ENCODE data around the gene MYL9. TPM values are rescaled to one million over a fixed set of nuclear protein-coding genes. Genes with fewer than 3 reads are reported as not detected.

Gene MYL9
- total RNA-seq, 4 donors from 2014 or later = 2,169 to 3,466 (median 2,516) TPM

GRCh38 chr20:36540551-36541211 lies 638 bp upstream of the MYL9 start:
- peaks cover 43 to 79% (median 73%) of the 10 kb centered on the region in 4 donors for H3K4me1 ChIP-seq
- TF ChIP-seq EP300 (IDR thresholded peaks at IDR 0.05) = no peak
- no peak for TF ChIP-seq POLR2A (IDR thresholded peaks at IDR 0.05; ENCODE audit: low read depth)
- peak in 1 of 2 donors; percentile 18 for TF ChIP-seq POLR2AphosphoS5 (IDR thresholded peaks at IDR 0.05)
- TF ChIP-seq CTCF (IDR thresholded peaks at IDR 0.05) = no peak

GRCh38 chr20:36541768-36542488 lies 609 bp downstream of the MYL9 start:
- WGBS = 17% methylated on average over 3 of the region's 14 CpGs
- intact Hi-C loops (cut with DNase I) = loop anchor here (5.0 kb wide), 1 partner anchor 80 kb away; no protein-coding TSS in a partner anchor
- TF ChIP-seq CTCF (IDR thresholded peaks at IDR 0.05) = peak; percentile 61 to 75 (median 69)
- no peak for TF ChIP-seq EP300 (IDR thresholded peaks at IDR 0.05)
- TF ChIP-seq POLR2AphosphoS5 (IDR thresholded peaks at IDR 0.05) = peak in 1 of 2 donors; percentile 38
- Histone ChIP-seq H3K4me1 (peaks cover 53 to 91% (median 86%) of the 10 kb centered on the region in 4 donors), H3K4me3 (peak overlapping the region; percentile 73 to 92 (median 88)), H3K36me3 (peaks cover 6 to 32% (median 24%) of the 10 kb centered on the region in 4 donors), H3K9me3 (no peaks in the 10 kb centered on the region), H3K27me3 (no peaks in the 10 kb centered on the region), H3K27ac (replicated peaks in 1 of 4) (peak overlapping the region; percentile 95 to 99 (median 98))
- DNase-seq (ENCODE audit: extremely low spot score) = no peak

More at GRCh38 chr20:36540551-36541211, 638 bp upstream of the MYL9 start:
- H3K4me3 ChIP-seq = peak overlapping the region; percentile 73 to 92 (median 88)
- no peaks in the 10 kb centered on the region for H3K9me3 ChIP-seq
- peak overlapping the region; percentile 95 to 99 (median 98) for H3K27ac ChIP-seq (replicated peaks in 1 of 4)
- no peak for DNase-seq (ENCODE audit: extremely low spot score)
- H3K27me3 ChIP-seq = no peaks in the 10 kb centered on the region
- 33% methylated on average over 30 of the region's 41 CpGs for WGBS
- peaks cover 0 to 19% (median 12%) of the 10 kb centered on the region in 4 donors for H3K36me3 ChIP-seq
- intact Hi-C loops (cut with DNase I) = loop anchor here (5.0 kb wide), 1 partner anchor 78 kb away; no protein-coding TSS in a partner anchor

- intact Hi-C loops (cut with DNase I) = loop anchor here (5.0 kb wide), 1 partner anchor 80 kb away; no protein-coding TSS in a partner anchor
- H3K9me3 ChIP-seq = no peaks in the 10 kb centered on the region
- no peaks in the 10 kb centered on the region for H3K27me3 ChIP-seq
- peaks cover 13 to 39% (median 31%) of the 10 kb centered on the region in 4 donors for H3K36me3 ChIP-seq
- H3K27ac ChIP-seq (replicated peaks in 1 of 4) = peak overlapping the region; percentile 95 to 99 (median 98)
- no peak for DNase-seq (ENCODE audit: extremely low spot score)
- no peak for TF ChIP-seq POLR2A (IDR thresholded peaks at IDR 0.05; ENCODE audit: low read depth)
- TF ChIP-seq EP300 (IDR thresholded peaks at IDR 0.05) = no peak
- no peak for TF ChIP-seq POLR2AphosphoS5 (IDR thresholded peaks at IDR 0.05)
- no peak for TF ChIP-seq CTCF (IDR thresholded peaks at IDR 0.05)
- peak overlapping the region; percentile 73 to 92 (median 88) for H3K4me3 ChIP-seq
- H3K4me1 ChIP-seq = peaks cover 53 to 93% (median 88%) of the 10 kb centered on the region in 4 donors
- WGBS = 26% methylated on average over 6 of the region's 10 CpGs
Observed at GRCh38 chr20:36542516-36543183, 1.3 kb downstream of the MYL9 start.

GRCh38 chr20:36543184-36544133 lies 2.1 kb downstream of the MYL9 start:
- no peak for DNase-seq (ENCODE audit: extremely low spot score)
- TF ChIP-seq POLR2AphosphoS5 (IDR thresholded peaks at IDR 0.05) = peak; percentile 62 to 72
- no peak for TF ChIP-seq POLR2A (IDR thresholded peaks at IDR 0.05; ENCODE audit: low read depth)
- peak overlapping the region; percentile 95 to 99 (median 98) for H3K27ac ChIP-seq (replicated peaks in 1 of 4)
- 39% methylated on average over 12 of the region's 14 CpGs for WGBS
- H3K4me3 ChIP-seq = peak overlapping the region; percentile 73 to 92 (median 88)
- peaks cover 53 to 93% (median 88%) of the 10 kb centered on the region in 4 donors for H3K4me1 ChIP-seq
- H3K27me3 ChIP-seq = no peaks in the 10 kb centered on the region
- intact Hi-C loops (cut with DNase I) = loop anchor here (5.0 kb wide), 1 partner anchor 81 kb away; no protein-coding TSS in a partner anchor
- H3K9me3 ChIP-seq = no peaks in the 10 kb centered on the region
- H3K36me3 ChIP-seq = peaks cover 21 to 47% (median 39%) of the 10 kb centered on the region in 4 donors
